ENCODE data around the gene GRID2IP.

Gene GRID2IP

GRCh38 chr7:6529643-6530042 is 21.6 kb downstream of the GRID2IP start:
- TF ChIP-seq CTCF (IDR thresholded peaks at IDR 0.05) (no peak), ZFX (IDR thresholded peaks at IDR 0.05; ENCODE audit: borderline replicate concordance) (no peak)
- no peak overlapping the region for H3K27ac ChIP-seq

GRCh38 chr7:6528401-6529130 is 22.7 kb downstream of the GRID2IP start:
- no peak overlapping the region for H3K27ac ChIP-seq
- TF ChIP-seq ZFX (IDR thresholded peaks at IDR 0.05; ENCODE audit: borderline replicate concordance): no peak
- no peak for TF ChIP-seq CTCF (IDR thresholded peaks at IDR 0.05)

GRCh38 chr7:6526997-6527378 is 24.3 kb downstream of the GRID2IP start:
- no peak overlapping the region for H3K27ac ChIP-seq

GRCh38 chr7:6520163-6520981 is 30.9 kb downstream of the GRID2IP start:
- no peak for TF ChIP-seq ZFX (IDR thresholded peaks at IDR 0.05; ENCODE audit: borderline replicate concordance)
- no peak overlapping the region for H3K27ac ChIP-seq

More at GRCh38 chr7:6526997-6527378, 24.3 kb downstream of the GRID2IP start:
- TF ChIP-seq CTCF (IDR thresholded peaks at IDR 0.05): no peak

- H3K27ac ChIP-seq: no peak overlapping the region
- no peak for TF ChIP-seq ZFX (IDR thresholded peaks at IDR 0.05; ENCODE audit: borderline replicate concordance)
- TF ChIP-seq CTCF (IDR thresholded peaks at IDR 0.05): peak; percentile 99
Observed at GRCh38 chr7:6516387-6516983, 34.8 kb downstream of the GRID2IP start.

GRCh38 chr7:6513541-6513940 is 37.7 kb downstream of the GRID2IP start:
- no peak overlapping the region for H3K27ac ChIP-seq
- TF ChIP-seq CTCF (IDR thresholded peaks at IDR 0.05): no peak
- no peak for TF ChIP-seq ZFX (IDR thresholded peaks at IDR 0.05; ENCODE audit: borderline replicate concordance)

GRCh38 chr7:6512892-6513291 is 38.4 kb downstream of the GRID2IP start:
- no peak overlapping the region for H3K27ac ChIP-seq
- TF ChIP-seq CTCF (IDR thresholded peaks at IDR 0.05) (no peak), ZFX (IDR thresholded peaks at IDR 0.05; ENCODE audit: borderline replicate concordance) (no peak)

All from 22Rv1 (cell line).